GM23248 (cell line): ENCODE data around the gene HEPACAM. TPM values are rescaled to one million over a fixed set of nuclear protein-coding genes. Genes with fewer than 3 reads are reported as not detected.

Experiments used
- DNase-seq: peaks from one replicate; pipeline ENCODE4 v3.0.0-alpha.2; 2015
- H2AFZ ChIP-seq: fragments of 200-600 bp; sonication (generic); 2 replicates; pipeline ENCODE4 v1.6.1; 2016; ENCODE audit warnings: antibody characterized with exemption
- H3F3A ChIP-seq: fragments of 200-600 bp; sonication (generic); 2 replicates; pipeline ENCODE4 v1.6.1; 2016; ENCODE audit warnings: mild to moderate bottlenecking, antibody characterized with exemption, mixed run types; ENCODE audit not compliant: insufficient read depth
- H3K27ac ChIP-seq: fragments of 200-600 bp; sonication (generic); 2 replicates; pipeline ENCODE4 v1.5.1; 2016; ENCODE audit warnings: mild to moderate bottlenecking
- H3K27me3 ChIP-seq: fragments of 200-600 bp; sonication (generic); replicated peaks from 2 replicates; pipeline ENCODE4 v1.6.1; 2016; ENCODE audit warnings: mild to moderate bottlenecking; ENCODE audit not compliant: insufficient read depth
- H3K36me3 ChIP-seq: fragments of 200-600 bp; sonication (generic); 2 replicates; pipeline ENCODE4 v1.6.1; 2016; ENCODE audit warnings: low read depth, mild to moderate bottlenecking
- H3K4me1 ChIP-seq: fragments of 200-600 bp; sonication (generic); 2 replicates; pipeline ENCODE4 v1.6.1; 2016; ENCODE audit warnings: mild to moderate bottlenecking; ENCODE audit not compliant: insufficient read depth
- H3K4me2 ChIP-seq: fragments of 200-600 bp; sonication (generic); one replicate; pipeline ENCODE4 v1.6.1; 2016; ENCODE audit warnings: mild to moderate bottlenecking; ENCODE audit not compliant: unreplicated experiment
- H3K4me3 ChIP-seq: fragments of 200-600 bp; sonication (generic); 2 replicates; pipeline ENCODE4 v1.5.1; 2016; ENCODE audit warnings: mild to moderate bottlenecking
- H3K79me2 ChIP-seq: fragments of 200-600 bp; sonication (generic); 2 replicates; pipeline ENCODE4 v1.6.1; 2016; ENCODE audit warnings: mild to moderate bottlenecking; ENCODE audit not compliant: insufficient read depth
- H3K9ac ChIP-seq: fragments of 200-600 bp; sonication (generic); 2 replicates; pipeline ENCODE4 v1.6.1; 2016; ENCODE audit warnings: mild to moderate bottlenecking
- H3K9me2 ChIP-seq: fragments of 200-600 bp; sonication (generic); 2 replicates; pipeline ENCODE4 v1.6.1; 2016; ENCODE audit warnings: mixed run types, mild to moderate bottlenecking, moderate library complexity; ENCODE audit not compliant: insufficient read depth
- H3K9me3 ChIP-seq: fragments of 200-600 bp; sonication (generic); one replicate; pipeline ENCODE4 v1.6.1; 2017; ENCODE audit warnings: low read depth
- H4K20me1 ChIP-seq: fragments of 200-600 bp; sonication (generic); 2 replicates; pipeline ENCODE4 v1.6.0; 2016; ENCODE audit not compliant: insufficient read depth
- EZH2 ChIP-seq: fragments of 200-600 bp; sonication (generic); IDR thresholded peaks from 2 replicates; pipeline ENCODE4 v1.6.1; 2018; ENCODE audit warnings: antibody characterized with exemption, mild to moderate bottlenecking; ENCODE audit not compliant: insufficient read depth, poor library complexity, severe bottlenecking
- EZH2phosphoT487 ChIP-seq: fragments of 200-600 bp; sonication (generic); IDR thresholded peaks from 2 replicates; pipeline ENCODE4 v1.6.1; 2018; ENCODE audit warnings: antibody characterized with exemption, moderate library complexity, mild to moderate bottlenecking, low read depth; ENCODE audit not compliant: insufficient read depth
- WGBS, 2 experiments: methylation state at CpG; one replicate each; pipeline ENCODE4 v1.1.6; 2015 to 2017; ENCODE audit warnings: low lambda C conversion rate in 2 of 2, low coverage in 1 of 2; ENCODE audit errors: missing lambda C conversion rate in 2 of 2; 5-methylcytosine and 5-hydroxymethylcytosine counted together
- in situ Hi-C: fragments of 300-500 bp; cut with MboI; formaldehyde crosslinking; loops from 2 replicates; pipeline ENCODE4 v1.15.0; 2020
- polyA plus RNA-seq: library from polyadenylated mRNA; unstranded; fragments of >200 nt; fragmentation: Nextera tagmentation; extraction: Ambion mirVana; gene quantifications from 2 replicates; pipeline ENCODE4 v1.2.1, GENCODE V29; 2016
- total RNA-seq: library from RNA; depleted of rRNA; stranded (reverse); fragments of >200 nt; shearing (Covaris generic); gene quantifications from 2 replicates; pipeline ENCODE4 v1.2.3, GENCODE V29; 2014

HEPACAM gene
- total and polyA plus RNA-seq, 2 experiments from 2014 or later, result not detected

DNA sequence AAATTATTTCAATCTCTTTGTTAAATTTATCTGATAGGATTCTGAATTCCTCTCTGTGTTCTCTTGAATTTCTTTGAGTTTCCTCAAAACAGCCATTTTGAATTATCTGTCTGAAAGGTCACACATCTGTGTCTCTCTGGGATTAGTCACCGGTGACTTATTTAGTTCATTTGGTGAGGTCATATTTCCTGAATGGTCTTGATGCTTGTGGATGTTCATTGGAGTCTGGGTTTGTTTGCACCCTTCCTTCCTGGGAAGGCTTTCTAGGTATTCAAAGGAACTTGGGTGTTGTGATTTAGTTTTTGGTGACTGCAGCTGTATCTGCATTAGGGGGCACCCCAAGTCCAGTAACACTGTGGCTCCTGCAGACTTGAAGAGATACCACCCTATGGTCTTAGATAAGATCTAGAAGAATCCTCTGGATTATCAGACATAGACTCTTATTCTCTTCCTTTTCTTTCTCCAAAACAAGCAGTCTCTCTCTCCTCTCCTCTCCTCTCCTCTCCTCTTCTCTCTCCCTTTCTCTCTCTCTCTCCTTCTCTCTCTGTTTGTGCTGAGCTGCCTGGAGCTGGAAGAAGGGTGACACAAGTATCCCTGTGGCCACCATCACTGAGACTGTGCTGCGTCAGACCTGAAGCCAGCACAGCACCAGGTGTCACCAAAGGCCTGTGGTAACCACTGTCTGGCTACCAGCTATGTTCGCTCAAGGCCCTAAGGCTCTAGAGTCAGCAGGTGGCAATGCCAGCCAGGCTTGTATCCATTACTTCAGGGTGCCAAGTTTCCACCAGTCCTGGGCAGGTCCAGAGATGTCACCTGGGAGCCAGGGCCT is 20.1 kb downstream of the HEPACAM start:
- no peaks in the 10 kb centered on the region for H3K9me3 ChIP-seq
- H2AFZ ChIP-seq, result peak overlapping the region; percentile 36; the same call in 1 of the 2 replicates
- H3F3A ChIP-seq, result peaks cover 9% of the 10 kb centered on the region; the same call in 1 of the 2 replicates
- peak; percentile 65 for DNase-seq
- no peak overlapping the region for H3K9ac ChIP-seq
- no peaks in the 10 kb centered on the region for H4K20me1 ChIP-seq
- no peak overlapping the region for H3K4me2 ChIP-seq
- no peaks in the 10 kb centered on the region for H3K9me2 ChIP-seq
- H3K36me3 ChIP-seq, result no peaks in the 10 kb centered on the region
- WGBS, 2 experiments, result 65 to 67% methylated on average over 3 of the region's 3 CpGs
- no peaks in the 10 kb centered on the region for H3K27me3 ChIP-seq
- H3K79me2 ChIP-seq, result no peaks in the 10 kb centered on the region
- TF ChIP-seq EZH2phosphoT487 (no peak), EZH2 (no peak)
- no peak overlapping the region for H3K4me3 ChIP-seq
- H3K27ac ChIP-seq, result no peak overlapping the region
- in situ Hi-C loops, result no loop called here
- H3K4me1 ChIP-seq, result no peaks in the 10 kb centered on the region; the same call in 1 of the 2 replicates

DNA sequence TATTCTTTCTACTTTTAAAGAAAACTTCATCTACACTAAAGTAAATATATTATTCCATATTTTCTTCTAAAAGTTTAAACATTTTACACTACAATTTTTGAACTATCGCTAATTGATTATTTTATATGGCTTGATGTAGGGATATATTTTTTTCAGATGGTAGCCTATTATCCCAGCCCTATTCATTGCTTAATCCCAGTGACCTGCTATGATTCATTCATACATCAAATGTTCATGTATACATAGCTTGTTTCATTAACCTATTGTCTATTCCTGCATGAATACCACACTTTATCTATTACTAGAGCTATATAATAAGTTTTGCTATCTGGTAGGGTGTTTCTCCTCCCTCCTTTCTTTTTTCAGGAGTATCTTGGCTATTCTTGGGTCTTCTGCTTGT is 33.2 kb downstream of the HEPACAM start:
- Histone ChIP-seq H3K4me1 (peaks cover 37% of the 10 kb centered on the region), H3K9ac (no peak overlapping the region), H3K79me2 (no peaks in the 10 kb centered on the region), H3K36me3 (no peaks in the 10 kb centered on the region), H4K20me1 (no peaks in the 10 kb centered on the region), H3K9me2 (no peaks in the 10 kb centered on the region; the same call in 1 of the 2 replicates), H2AFZ (no peak overlapping the region), H3F3A (peaks cover 41% of the 10 kb centered on the region), H3K4me2 (no peak overlapping the region), H3K27me3 (no peaks in the 10 kb centered on the region), H3K4me3 (no peak overlapping the region), H3K9me3 (no peaks in the 10 kb centered on the region), H3K27ac (no peak overlapping the region)
- WGBS, 2 experiments, result 98 to 100% methylated on average over 1 of the region's 1 CpG
- peak; percentile 23 for DNase-seq
- TF ChIP-seq EZH2phosphoT487, result no peak
- no peak for TF ChIP-seq EZH2
- in situ Hi-C loops, result no loop called here

DNA sequence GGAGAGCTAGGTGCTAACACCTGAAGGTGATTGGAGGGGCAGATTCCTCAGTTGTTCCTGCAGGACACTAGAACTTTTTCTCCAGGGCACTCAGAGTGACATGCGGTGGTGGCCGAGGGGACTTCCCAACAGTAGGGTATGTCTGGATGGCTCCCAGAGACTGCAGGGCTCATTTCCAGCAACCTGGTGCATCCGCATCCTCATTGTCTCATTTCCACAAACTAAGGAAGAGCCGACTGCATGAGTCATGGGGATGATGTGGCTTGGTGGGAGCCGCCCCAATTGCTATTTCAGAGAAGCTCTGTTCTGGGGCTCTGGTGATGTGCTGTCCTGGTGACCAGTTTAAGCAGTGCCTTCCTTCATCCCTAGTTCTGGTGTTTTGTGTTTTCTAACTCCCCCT is 35.4 kb downstream of the HEPACAM start:
- no peaks in the 10 kb centered on the region for H3K36me3 ChIP-seq
- H3F3A ChIP-seq, result peaks cover 45% of the 10 kb centered on the region
- peak overlapping the region; percentile 77 for H2AFZ ChIP-seq
- H4K20me1 ChIP-seq, result no peaks in the 10 kb centered on the region
- peak overlapping the region; percentile 87 for H3K27ac ChIP-seq
- peak overlapping the region; percentile 69 for H3K9ac ChIP-seq
- 2 to 8% methylated on average over 5 of the region's 5 CpGs for WGBS, 2 experiments
- H3K4me2 ChIP-seq, result peak overlapping the region; percentile 63
- in situ Hi-C loops, result no loop called here
- H3K9me2 ChIP-seq, result no peaks in the 10 kb centered on the region; the same call in 1 of the 2 replicates
- DNase-seq, result peak; percentile 96
- TF ChIP-seq EZH2phosphoT487 (no peak), EZH2 (no peak)
- no peaks in the 10 kb centered on the region for H3K9me3 ChIP-seq
- H3K4me1 ChIP-seq, result peaks cover 48% of the 10 kb centered on the region
- H3K4me3 ChIP-seq, result peak overlapping the region; percentile 49
- H3K79me2 ChIP-seq, result no peaks in the 10 kb centered on the region
- H3K27me3 ChIP-seq, result no peaks in the 10 kb centered on the region

DNA sequence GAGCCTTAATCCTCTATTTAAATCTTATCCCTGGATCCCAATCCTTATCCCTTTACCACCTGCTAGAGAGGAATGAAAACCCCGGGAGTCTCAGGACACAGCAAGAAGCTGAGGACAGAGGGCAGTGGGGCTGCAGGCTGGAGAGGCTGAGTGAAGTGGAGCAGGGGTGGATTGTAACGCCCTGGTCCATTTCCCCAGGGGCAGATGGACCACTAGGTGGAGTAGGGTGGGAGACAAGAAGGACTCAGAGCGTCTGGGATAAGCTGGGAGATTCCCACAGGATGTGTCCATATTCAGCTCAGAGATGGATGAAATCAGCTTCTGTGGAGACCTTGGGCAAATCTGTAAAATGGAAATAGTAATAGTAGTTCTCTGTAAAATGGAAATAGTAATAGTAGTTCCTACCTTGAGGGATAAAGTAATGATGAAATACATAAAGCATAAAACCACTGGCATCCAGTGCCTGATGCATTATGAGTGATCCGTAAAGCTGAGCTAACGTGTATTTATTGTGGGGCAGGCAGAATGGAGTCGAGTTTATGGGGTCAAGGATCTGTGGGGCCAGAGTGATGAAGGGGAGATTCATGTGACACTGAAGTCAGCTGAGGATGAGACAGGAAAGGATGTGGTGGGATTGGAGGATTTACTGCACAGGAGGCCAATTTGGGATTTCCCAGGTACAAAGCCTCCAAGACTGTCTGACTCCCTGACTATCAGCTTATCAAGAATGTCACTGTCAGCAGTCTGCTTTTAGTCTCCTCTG is 36.3 kb downstream of the HEPACAM start:
- peak overlapping the region; percentile 59; the same call in 1 of the 2 replicates for H3K9ac ChIP-seq
- H3K4me2 ChIP-seq, result peak overlapping the region; percentile 73
- TF ChIP-seq EZH2, result no peak
- TF ChIP-seq EZH2phosphoT487, result no peak
- no peaks in the 10 kb centered on the region for H3K9me3 ChIP-seq
- no peaks in the 10 kb centered on the region; the same call in 1 of the 2 replicates for H3K9me2 ChIP-seq
- peak overlapping the region; percentile 71; the same call in 1 of the 2 replicates for H2AFZ ChIP-seq
- no peak for DNase-seq
- in situ Hi-C loops, result no loop called here
- H3K4me1 ChIP-seq, result peaks cover 48% of the 10 kb centered on the region
- no peaks in the 10 kb centered on the region for H3K36me3 ChIP-seq
- WGBS, 2 experiments, result 77% methylated on average over 6 of the region's 6 CpGs
- no peak overlapping the region for H3K4me3 ChIP-seq
- no peaks in the 10 kb centered on the region for H3K79me2 ChIP-seq
- no peaks in the 10 kb centered on the region for H4K20me1 ChIP-seq
- H3F3A ChIP-seq, result peaks cover 45% of the 10 kb centered on the region
- peak overlapping the region; percentile 87 for H3K27ac ChIP-seq
- H3K27me3 ChIP-seq, result no peaks in the 10 kb centered on the region
